GM20431 (cell line): ENCODE measurements around the gene HHLA2.

Experiments used
- in situ Hi-C: fragments of 300-500 bp; cut with MseI, MboI; formaldehyde crosslinking; loops from one replicate; pipeline ENCODE4 v1.15.0; 2020; ENCODE audit warnings: low sequenced_read_pairs; ENCODE audit not compliant: unreplicated experiment

Gene HHLA2

DNA sequence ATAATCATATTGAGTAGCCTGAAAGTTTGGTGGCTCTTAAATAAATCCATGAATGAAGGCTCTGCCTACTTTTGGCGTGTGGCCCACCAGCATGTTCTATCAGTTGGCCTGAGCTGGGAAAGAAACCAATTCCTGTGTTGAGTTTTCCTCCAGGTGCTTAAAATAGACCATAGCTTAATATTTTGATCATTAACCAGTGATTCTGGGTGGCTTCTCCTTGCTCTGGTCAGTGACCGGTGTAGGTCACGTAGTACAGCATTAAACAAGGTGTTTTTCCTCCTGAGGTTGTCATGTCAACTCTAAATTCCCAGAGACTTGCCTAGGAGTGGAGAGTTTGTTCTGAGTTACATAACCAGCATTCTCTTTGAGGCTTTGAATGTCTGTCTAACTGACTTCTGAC, 1.3 kb downstream of the HHLA2 start:
- in situ Hi-C loops = no loop called here

DNA sequence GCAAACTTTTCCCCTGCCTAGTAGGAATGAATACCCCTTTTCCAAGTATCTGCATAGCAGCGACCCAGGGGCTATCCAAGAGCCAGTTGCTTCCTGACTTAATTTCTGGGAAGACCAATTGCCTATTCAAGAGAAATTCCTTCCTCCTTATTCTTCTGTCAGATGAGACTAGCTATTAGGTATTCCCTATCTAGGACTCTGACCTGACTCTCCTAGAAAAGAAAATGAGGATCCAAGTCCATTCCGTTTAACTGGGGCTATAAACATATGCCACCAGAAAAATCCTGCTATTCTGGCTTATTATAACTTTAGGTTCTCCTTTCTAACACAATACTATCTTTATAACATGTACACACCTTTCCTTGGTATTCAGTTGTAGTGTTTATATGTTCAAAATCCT, 1.7 kb downstream of the HHLA2 start:
- in situ Hi-C loops = no loop called here

DNA sequence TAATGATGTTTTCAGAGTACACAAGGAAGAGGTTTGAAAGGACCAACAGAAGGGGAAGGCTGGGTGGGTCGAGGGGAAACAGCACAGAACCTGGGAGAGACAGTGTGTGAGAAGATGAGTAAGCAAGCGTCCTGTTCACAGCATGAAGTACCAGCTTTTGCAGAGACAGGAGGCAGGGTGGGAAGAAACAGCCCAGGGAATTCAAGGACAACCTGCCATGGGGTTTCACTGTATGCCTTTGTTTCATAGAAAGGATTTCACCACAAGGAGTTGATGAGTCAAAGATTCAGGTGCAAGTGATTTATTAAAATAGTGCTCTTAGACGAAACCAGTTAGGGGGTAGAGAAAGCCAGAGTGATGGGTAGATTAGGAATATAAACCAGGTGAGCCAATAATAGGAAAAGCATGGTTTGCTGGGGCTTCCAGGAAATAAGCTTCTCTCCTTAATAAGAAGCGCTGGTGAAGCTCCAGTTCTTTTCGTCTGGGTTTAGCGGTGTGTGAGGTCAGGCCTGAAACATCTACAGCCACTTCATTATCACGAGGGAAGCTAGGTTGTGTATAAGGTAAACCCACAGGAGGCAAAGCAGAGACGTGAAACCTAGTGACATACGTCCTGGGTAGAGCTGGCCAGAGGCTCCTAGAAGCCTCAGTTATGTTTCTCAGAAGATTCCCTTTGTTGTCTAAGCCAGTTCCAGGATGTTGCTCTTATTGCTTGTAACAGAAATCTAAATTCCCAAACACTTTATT, 3.9 kb downstream of the HHLA2 start:
- in situ Hi-C loops = no loop called here

DNA sequence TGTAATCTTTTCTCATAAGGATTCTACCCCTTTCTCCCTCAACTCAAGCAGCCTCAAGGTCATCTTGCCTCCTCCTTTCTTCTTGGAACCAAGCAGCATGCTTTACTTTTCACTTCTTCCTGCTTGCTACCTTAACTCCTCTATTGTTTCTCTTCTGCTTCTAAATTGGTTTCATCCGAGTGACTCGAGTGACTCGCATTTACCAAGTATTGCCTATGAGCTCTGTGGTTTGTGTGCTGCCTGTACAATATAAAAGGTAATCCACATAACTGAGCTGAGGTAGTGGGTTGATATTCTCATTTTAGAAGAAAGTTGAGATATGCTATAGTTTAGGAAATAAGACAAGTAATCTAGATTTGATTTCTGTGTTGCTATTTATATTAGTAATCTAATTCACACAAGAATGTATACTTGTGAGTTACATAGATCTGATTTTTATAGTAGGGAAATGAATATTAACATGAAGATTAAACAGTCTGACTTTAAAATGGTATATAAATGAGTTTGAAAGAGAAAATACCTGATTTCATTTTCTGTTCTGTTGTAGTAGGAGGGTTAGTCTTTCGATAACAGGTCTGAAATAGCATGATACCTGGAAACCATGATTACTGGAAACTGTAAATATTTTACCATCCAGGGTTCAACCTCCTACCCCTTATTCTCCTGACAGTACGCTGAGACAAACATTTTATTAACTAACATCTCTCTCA, 5.5 kb downstream of the HHLA2 start:
- in situ Hi-C loops = no loop called here

DNA sequence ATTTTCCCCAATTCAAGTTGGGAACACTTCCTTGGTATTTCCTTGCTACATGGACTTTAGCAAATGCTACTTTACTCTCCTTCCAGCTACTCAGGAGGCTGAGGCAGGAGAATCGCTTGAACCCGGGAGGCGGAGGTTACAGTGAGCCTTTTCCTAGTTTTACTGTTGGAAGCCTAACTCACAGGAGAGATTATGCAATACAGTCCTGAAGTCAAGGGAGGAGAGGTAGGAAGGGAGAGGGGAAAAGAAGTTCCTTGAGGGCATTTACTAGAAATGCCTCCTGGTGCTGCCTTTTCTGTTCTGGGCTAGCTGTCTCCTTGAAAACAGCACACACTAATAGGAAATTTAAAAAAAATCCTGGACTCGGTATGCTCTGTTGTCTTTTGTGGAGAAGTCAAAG, 6.2 kb downstream of the HHLA2 start:
- in situ Hi-C loops = no loop called here

DNA sequence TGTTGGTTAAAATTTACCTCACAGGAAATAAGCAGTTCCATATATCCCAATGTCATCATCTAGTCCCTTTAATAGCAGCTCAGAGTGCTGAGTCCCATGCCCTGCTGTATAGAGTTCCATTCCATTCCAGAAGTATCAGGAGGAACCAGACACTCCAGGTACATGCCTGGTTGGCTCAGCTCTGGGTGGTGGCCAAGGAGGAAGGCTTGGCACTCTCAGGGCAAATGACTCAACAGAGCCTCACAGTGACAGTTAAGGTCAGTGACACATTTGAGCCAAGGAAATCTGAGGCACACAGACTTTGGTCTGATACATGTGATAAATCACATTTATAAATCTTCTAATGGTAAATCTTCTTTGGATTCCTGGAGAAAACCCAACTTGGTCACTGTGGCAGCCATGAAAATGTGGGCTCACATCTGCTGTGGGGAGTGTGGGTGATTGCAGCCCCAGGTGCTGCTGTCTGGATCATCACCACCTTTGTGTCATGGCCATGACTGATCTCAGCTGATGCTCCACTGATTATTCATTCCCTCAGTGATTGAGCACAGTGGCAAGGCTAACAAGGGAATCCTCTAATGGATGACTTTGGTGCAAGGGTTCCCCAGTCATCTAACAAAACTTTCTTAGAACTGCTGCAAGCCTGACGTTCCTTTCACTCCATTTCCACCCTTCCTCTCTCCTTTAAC, 9.3 kb downstream of the HHLA2 start:
- in situ Hi-C loops = no loop called here

DNA sequence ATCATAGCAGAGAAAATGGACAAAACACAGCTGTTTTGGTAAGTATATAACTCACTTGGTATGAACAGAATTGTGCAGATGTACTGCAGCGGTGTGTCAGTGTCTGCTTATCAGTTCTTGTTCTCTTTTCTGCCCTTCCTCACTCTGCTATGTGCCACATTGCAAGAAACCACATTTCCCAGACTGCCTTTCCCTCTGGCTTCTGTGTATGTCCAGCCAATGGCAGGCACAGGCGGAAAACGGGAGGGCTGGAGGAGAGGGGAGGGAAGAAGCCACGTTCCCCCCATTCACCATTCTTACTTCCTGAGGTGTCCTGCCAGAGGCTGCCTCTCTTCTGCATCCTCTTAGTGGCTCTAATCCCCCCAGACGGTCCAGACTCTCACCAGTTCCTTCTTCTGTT, 15.4 kb downstream of the HHLA2 start:
- in situ Hi-C loops = no loop called here

DNA sequence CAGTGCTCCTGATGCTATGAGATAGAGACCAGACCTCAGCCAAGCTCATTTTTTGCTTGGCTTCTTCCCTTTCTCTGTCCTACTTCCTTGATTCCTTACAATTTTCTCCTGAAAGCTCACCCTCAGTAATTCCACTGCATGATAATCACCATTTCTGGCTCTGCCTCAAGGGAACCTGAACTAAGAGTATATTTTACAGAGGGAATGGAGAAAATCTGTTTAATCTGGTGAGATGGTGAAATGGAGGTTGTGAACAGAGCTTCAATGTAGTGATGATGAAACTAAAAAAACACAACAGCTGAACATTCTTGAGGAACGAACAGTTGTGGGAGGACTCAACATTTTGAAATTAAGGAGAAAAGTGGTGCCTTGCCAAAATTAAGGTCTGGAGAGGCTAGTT, 16.3 kb downstream of the HHLA2 start:
- in situ Hi-C loops = no loop called here

DNA sequence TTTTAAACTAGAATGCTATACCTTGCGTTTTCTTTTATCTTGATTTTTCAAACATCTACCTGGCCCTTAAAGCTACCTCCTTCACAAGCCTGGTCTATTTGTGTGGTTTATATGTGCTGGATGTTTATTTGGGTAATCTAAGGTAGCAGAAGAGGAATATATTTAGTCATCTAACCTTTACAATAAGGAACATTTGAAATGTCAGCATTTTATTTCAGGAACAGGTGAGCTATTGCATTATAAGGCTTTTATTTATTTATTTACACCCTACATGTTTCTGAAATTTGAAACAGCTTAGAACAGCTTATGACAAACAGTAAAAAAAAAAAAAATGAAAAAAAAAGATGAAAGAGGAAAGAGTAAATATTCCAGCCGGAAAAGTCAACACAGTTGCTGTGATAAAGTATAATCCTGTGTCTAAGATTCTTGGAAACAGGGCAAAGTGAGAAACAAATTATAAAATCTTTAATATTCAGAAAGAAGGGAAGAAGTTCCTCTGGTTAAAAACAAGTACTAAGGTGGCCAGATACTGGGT, 19.5 kb downstream of the HHLA2 start:
- in situ Hi-C loops = no loop called here

DNA sequence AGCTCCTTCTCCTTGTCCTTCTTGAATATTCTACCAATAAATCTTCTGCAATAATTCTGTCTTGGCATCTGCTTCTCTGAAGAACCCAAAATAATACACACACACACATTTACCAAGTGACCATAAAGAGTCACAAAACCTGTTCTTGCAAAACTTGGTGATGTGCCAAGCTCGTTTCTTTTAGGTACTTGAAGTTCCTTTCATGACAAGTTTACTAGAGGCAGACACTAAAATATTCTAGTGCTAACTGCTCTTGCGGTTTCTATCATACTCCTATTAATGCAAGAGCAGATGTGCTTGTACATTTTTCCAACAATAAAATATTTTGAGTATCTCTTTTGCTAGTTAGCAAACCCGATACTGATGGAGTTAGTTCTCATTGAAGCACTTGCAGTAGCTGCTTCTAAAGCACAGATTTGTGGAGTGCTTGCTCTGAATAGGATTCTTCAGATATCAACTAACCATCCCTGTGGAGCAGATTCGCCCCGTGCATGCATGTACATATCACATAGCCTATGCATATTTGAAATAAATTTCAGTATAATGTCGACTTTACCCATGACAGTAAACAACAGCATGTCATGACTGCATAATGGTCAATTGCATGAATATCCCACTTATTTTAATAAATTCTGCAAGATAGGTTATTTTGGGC, 23.2 kb downstream of the HHLA2 start:
- in situ Hi-C loops = no loop called here

DNA sequence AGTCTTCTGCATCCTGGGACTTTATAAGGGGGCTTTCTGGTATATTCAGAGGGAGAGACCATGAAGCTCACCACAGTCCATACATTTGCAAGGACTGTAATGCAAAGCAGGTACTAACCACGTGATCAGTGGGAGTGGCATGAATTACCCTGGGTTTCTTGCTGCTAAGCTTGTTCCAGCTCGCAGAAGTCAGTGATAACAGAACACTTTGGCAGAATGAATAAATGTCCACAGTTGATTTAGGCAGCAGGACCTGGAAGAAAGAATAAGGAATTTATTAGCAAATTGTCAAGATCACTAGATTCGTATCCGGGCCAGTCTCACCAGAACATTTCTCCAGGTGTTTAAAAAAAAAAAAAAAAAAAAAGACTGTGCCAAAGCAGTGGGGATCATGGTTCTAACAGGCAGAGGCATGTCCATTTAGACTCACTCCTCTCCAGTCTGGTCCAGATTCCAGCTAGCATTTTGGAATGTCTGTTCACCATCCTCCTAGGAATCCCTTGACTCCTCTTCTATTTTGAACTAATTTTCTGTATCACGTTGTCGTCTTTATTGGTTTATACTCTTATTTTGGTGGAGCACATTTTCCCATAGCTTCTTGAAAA, 24.5 kb downstream of the HHLA2 start:
- in situ Hi-C loops = no loop called here

DNA sequence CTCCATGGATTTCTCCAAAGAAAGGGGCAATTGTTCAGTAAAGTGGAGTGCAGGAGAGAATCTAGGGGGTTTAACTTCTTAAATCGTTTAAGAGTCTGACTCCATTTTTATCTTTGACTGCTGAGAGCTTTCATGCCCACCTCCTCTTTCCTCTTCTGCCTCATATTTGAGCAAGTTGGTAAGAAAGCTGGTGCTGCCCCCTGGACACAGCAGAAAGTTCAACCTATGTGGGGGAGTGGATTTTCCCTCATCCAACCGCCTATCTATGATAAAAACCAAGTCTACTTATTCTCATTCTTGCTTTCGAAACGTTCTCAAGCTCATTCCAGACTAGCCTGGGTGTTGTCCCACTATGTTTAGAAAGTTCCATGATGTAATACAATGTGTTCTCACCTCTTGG, 26.0 kb downstream of the HHLA2 start:
- in situ Hi-C loops = no loop called here

DNA sequence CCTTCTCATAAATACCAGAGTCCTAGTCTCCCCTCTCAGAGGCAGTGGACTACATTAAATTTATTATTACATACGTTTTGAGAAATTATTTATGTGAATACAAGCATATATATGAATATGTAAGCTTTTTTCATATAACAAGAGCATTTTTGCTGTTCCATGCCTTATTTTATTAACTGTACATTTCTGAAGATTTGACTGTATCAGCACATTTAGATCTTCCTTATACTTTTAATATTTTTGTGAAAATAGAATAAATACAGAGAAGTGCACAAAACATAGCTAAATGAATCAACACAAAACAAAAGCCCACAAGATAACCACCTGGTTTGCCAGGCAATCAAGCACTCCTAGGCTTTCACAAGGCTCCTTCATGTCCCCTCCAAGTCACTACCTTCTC, 27.8 kb downstream of the HHLA2 start:
- in situ Hi-C loops = no loop called here

DNA sequence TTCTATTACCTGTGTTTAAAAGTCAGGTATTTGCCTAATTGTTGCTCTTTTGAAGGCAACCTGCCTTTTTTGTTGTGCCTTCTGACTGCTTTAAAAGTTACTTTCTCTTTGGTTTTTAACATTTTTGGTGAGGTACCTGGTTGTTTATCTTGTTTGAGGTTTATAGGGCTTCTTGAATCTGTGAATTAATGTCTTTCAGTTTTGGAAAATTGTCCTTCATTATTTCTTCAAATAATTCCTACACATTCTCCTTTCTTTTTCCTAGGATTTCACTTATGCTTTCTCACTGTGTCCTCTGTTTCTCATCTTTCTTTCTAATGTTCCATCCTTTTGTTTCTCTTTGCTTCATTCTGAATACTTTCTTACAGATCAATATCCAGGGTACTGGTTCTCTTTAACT, 30.8 kb downstream of the HHLA2 start:
- in situ Hi-C loops = no loop called here

DNA sequence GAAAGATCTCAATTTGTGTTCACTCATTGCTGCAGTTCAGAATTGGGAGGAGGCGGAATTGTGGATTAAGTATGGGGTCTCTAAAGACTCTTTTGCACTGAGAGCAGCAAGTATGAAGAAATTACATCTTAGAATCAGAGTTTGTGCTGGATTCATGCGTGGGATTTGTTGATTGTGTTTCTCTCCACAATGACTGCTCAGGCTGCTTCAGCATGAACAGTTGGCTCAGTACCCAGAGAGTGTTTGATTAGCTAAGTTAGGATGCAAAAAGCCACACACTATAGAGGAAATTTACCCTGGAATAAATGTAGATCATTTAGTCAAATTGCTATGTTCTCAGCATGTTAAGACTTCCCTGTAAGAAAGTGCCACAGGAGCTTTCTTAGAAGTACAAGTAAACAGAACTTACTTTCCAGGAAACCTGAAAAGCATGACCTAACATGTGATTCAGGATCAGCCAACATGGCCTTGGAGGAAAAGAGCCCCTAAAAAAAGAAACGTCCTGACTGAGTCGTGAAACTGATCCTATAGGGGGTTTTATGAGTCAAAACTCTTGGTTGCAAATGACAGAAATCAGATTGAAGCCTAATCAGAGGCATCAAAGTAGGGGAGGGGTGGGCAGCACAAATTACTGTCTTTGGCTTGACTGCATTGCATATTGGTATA, 32.6 kb downstream of the HHLA2 start:
- in situ Hi-C loops = no loop called here

DNA sequence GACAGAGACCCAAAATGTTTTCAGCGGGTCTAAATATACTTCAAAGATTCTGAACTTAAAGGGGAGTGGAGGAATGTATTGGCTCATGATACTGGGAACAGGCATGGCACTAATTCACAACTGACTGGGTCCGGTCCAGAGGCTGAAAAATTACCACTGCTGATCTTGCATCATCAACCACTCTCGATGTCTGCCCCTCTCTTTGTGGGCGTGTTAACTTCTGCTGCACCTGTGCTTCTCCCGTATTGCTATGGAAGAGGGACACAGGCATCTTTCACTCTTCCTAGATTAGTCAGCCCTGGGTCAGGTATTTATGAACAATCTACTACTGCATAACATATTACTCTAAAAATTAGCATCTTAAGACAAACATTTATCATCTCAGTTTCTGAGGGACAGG, 33.2 kb downstream of the HHLA2 start:
- in situ Hi-C loops = no loop called here

DNA sequence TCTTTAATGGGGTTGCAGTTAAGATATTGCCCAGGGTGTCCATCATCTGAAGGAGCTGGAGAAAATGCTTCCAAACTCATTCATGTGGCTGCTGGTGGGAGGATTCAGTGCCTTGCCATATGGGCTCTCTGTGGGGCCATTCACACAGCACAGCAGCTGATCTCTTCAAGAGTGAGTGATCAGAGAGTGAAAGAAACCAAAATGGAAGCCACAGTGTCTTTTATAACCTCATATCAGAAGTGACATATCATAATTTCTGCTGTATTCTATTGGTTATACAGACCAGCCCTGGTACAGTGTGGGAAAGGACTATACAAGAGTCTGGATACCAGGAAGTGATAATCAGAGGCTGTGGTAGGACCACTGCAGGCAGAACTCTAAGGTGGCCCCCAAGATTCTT, 33.6 kb downstream of the HHLA2 start:
- in situ Hi-C loops = no loop called here

DNA sequence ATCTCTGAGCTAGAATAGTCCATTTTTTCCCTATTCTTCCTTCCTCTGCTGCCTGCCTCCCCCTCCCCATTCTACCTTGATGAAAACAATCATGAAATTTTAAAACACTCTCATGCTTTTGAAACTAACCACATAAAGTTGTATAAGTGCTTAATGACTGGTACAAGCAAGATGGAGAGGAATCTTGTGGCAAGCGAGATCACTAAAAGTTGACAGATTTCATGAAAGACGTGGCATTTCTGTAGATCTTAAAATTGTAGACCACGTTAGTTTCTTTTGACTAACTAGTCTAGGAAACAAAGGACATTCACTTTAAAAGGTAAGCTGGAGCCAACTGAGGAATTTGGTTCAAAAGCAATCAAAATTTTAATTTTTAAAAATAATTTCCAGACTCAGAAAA, 35.4 kb downstream of the HHLA2 start:
- in situ Hi-C loops = no loop called here

DNA sequence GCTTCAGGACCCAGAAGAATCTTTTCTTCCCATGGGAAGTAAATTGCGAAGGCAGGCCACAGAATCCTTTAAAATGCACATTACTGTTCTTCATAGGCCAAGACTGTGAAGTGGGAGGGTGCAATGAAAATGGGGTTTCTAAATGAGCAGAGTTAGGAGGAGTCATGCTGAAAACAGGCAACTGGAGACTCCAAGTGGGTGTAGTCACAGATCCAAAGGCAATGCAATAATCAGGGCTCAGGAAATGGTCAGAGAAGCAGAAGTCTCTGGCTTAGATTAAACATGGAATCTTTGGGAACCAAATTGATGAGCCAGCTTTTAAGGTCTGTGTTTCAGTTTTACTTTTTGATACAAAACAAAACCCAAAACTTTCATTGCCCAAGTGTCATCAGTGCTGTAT, 37.6 kb downstream of the HHLA2 start:
- in situ Hi-C loops = no loop called here

DNA sequence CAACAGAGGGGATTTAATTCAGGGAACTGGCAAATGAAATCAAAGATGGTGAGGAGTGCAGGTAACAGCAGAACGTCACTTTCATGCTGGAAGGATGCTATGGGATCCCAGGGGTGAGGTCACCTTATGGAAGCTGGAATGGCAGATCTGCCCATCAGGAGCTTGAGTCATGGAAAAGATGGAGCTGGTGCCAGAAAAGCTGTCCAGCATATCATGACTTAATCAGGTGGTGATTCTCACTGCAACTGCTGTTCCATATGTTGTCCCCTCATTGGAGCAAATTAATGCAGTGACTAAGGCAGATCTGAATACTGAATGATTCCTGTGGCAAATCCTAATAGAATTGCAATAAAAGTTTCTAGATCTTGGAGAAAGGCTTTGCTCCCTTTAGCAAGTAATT, 38.4 kb downstream of the HHLA2 start:
- in situ Hi-C loops = no loop called here
